GM12891 (cell line): ENCODE data around the gene DHFR2.

Experiments used
- POLR2A ChIP-seq: IDR thresholded peaks from 2 replicates; pipeline ENCODE4 v1.6.1; 2011; ENCODE audit warnings: low read depth, low read length, control low read depth
- POLR2AphosphoS5 ChIP-seq: IDR thresholded peaks from 2 replicates; pipeline ENCODE4 v1.6.1; 2011; ENCODE audit warnings: low read depth, low read length, control low read depth

DNA sequence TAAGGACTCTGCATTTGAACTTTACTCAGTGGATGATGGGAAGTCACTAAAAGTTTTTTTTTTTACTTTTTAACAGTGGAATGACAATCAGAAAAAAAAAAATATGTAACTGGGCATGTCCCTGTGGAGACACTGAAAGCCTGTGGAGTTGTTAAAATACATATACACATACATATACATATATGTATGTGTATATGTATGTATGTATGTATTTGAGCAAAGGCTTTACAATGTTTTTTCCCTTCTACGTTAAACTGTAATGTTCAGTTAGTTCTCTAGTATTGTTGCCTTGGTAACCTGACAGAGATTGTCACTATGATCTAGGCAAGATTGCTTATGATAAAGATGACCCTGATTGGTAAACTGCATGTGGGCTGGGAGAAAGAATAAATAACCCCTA is 30.4 kb upstream of the DHFR2 start:
- TF ChIP-seq POLR2A = no peak
- no peak for TF ChIP-seq POLR2AphosphoS5
